HPDE6-E6E7 (cell line): ENCODE results near the gene VCP.
A peak's percentile ranks its signal among the peaks of the same experiment; 100 is the strongest.
"Not testable (repeated sequence)": the region's sequence is repeated elsewhere in the genome, so short reads cannot be mapped to it uniquely, and the experiment has no call there.

Experiments
- DNase-seq: peaks from one replicate; pipeline ENCODE4 v3.0.0; 2011; ENCODE audit warnings: missing footprints; ENCODE audit errors: extremely low spot score

The VCP gene

DNA sequence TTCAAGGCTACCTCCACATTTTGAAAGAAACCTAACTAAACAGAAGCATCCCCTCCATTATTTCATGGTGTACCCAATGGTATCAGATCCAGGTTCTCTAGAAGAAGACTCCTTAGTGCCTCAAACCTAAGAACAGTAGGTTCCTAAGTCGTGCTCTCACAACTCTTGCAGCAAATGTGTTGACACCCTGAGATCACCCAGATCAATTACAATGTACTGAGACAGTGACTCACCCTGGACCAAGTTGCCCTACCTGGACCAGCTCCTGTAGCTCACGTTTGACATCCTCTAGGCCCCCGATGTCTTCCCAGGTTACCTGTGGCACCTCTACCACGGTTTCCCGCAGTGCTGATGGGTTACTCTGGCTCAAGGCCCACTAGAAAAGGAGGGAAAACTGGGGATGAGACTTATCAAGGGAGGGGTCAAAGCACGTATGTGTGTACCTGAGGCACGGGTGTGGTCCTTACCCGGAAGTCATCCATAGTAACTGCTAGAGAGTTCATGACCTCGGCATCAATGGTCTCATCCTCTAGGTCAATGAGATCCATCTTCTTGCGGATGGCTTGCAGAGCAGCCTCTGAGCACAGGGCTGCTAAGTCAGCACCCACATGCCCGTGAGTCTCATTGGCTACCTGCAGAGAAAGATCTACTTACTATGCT, 11.7 kb downstream of the VCP start:
- DNase-seq = no peak

DNA sequence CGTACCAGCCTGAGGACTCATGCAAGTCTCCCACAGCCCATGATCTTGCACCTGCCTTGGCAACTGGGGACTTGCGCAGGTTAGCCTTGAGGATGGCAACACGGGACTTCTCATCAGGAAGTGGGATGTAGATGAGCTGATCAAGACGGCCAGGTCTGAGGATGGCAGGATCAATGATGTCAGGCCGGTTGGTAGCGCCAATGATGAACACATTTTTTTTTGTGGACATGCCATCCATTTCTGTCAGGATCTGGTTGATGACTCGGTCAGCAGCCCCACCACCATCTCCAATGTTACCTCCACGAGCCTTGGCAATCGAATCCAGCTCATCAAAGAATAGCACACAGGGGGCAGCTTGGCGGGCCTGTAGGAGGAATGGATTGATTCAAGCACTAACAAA, 13.0 kb downstream of the VCP start:
- no peak for DNase-seq

- no peak for DNase-seq
These were observed 15.2 kb downstream of the VCP start for GRCh38 chr9:35057271-35057620.

- DNase-seq = no peak
These were observed 15.7 kb downstream of the VCP start for GRCh38 chr9:35056571-35057270.

DNA sequence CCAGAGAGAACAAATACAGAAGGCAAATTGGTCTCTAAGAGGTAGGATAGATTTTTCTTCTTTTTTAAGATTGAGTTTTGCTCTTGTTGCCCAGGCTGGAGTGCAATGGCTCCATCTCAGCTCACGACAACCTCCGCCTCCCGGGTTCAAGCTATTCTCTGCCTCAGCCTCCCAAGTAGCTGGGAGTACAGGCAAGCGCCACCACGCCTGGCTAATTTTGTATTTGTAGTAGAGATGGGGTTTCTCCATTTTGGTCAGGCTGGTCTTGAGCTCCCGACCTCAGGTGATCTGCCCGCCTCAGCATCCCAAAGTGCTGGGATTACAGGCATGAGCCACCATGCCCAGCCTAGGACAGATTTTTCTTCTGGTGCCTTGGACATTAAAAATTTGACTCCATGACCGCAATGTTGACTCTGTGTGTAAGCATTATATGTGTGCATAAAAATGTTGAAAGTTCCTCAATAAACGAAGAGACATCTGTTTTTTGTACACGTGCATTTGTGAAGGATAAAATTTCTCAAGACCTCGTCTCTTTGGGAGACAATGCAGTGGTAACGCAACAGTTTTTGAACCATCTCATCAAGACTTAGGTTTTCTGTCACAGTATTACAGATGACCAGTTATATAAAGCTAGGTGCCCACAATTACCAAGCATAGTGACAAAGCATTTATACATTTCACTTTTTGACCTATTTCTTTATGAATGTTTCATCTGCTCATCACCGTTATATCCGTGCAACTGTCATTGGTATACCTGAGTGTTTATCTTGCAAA, 17.4 kb downstream of the VCP start:
- no peak for DNase-seq

DNA sequence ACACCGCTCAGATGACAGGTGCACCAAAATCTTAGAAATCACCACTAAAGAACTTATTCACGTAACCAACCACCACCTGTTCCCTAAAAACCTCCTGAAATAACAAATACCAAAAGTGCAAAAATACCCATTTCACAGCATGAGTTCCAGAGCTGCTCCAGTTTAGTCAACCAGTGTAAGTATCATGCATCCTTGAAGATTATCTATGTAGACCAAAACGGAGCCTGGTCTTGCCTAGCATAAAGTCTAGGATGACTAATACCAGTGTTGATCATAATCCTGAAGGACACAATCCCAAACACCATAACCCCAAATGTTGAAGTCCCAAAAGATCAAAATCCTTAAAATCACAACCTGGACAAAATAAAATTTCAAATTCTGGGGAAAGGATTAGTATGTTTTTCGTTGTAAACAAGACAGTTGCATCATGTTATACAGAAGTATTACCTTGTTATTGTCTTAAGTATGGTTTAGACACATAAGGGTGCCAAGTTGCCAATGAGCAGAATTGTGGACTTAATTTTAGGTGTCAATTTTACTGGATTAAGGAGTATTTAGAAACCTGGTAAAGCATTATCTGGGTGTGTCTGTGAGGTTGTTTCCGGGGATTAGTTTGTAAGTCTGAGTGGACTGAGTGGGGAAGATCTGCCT, 18.1 kb downstream of the VCP start:
- DNase-seq = no peak

- peak; percentile 32 for DNase-seq
These were observed 21.1 kb downstream of the VCP start for GRCh38 chr9:35051069-35051967.

- DNase-seq = no peak
These were observed 23.9 kb downstream of the VCP start for GRCh38 chr9:35048511-35048910.

GRCh38 chr9:35044071-35044470, 28.4 kb downstream of the VCP start:
- no peak for DNase-seq

GRCh38 chr9:35042891-35043545, 29.4 kb downstream of the VCP start:
- no peak for DNase-seq

DNA sequence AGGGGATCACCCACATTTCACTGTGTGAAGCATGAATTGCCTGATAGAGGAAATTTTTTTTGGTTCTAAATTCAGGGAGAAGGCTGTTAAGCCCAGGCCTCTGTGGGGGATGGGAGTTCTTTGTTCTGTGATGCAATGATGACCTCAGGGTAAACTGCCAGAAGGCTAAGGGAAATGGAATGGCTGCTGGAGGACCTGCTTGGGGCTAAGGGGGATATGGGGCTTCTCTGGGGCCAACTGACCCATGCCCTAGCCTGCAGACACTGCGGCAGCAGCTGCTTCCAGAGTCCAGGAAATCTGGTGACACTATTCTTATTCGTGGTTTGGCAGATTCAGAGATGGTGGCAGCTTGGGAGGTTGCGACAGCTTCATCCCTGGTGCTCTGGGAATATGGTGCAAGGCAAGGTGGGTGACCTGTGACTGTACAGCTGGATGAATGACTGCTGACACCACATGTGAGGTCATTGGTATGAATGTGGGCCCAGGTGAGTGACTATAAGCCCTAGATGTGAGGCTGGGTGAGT, 30.3 kb downstream of the VCP start:
- peak; percentile 41 for DNase-seq

- DNase-seq = no peak
These were observed 36.3 kb downstream of the VCP start for GRCh38 chr9:35035851-35036701.

DNA sequence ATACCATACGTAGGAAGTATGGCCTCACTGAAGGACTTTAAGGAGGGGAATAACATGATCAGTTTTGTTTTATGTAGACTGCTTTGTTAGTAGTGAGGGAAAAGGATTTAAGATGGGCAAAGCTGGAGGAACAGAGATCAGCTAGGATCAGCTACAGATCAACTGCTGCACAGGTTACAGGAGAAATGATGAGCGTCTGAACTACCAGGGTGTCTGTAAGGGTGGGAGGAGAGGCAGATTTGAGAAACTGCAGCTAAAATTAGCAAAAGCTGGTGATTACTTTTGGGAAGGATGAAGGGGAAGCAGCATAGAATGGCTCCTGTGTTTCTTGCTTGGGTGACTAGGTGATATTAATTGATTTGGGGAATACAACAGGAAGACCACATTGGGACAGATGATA, 39.3 kb downstream of the VCP start:
- no peak for DNase-seq

GRCh38 chr9:35029852-35030251, 42.6 kb downstream of the VCP start:
- DNase-seq = no peak

GRCh38 chr9:35029241-35029640, 43.2 kb downstream of the VCP start:
- DNase-seq = no peak

DNA sequence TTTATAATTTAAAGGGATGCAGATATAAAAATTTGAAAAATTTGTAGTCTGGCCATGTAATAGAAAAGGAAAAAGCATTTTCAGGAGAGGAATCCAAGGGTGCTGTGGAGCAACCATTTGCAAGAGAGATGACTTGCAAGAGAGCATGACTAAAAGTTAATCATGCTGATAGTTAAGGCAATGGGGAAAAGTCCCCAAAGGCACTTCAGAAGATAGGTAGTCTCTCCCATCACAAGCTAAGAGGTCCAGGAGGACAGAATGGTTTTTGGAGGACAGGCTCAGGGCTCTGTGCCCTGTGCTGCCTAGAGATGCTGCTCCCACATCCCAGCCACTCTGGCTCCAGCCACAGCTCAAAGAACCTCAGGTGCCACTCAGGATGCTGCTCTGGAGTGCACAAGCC, 44.1 kb downstream of the VCP start:
- no peak for DNase-seq

DNA sequence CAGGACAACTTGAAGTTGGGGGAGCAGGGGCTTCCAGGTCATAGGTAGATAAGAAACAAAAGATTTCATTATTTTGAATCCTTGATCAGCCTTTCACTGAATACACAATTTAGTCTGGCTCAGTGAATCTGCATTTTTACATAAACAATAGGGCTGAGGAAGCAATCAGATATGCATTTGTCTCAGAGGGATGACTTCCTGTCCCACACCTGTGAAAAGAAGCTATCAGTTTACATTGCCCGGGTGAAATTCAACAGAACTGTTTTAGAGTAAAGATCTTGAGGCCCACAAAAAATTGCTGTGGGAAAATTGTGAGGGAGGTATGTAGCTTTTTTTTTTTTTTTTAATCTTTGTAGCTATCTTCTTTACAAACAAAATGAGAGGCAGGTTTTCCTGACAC, 44.6 kb downstream of the VCP start:
- DNase-seq = no peak

DNA sequence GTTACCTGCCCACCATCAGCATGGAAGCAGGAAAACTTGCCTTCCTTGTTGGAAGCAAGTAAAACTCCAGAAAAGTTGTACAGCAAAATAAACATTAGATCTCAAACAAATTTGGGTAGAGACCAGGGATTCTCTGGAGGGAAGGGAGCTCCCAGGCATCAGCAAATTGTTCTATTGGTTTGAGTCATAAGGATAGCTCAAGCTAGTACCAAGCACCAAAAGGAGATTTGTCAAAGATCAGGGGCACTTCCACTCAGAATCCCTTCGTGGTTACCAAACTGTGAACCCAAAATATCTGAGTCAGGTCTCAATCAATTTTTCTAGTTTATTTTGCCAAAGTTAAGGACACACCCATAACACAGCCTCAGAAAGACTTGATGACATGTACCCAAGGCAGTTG, 45.1 kb downstream of the VCP start:
- no peak for DNase-seq

GRCh38 chr9:35026671-35027070, 45.8 kb downstream of the VCP start:
- no peak for DNase-seq

DNA sequence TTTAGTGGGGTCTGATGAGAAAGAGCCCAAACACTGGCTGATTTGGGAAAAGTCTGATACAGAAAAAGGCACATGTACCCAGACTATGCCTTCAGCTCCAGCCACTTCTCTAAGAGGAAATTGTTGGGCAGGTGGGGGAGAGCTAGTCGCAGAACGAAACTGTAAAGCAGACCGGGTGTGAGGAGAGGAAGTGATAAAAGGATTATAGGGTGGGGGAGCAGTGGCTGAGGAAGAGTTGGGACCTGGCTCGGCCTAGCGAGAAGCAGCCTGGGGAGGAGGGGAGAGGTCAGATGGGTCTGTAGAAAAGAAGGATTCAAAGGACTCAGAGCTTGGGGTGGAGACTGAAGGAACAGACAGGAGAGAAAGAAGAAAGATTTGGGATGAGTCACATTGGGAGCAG, 49.0 kb downstream of the VCP start:
- not testable (repeated sequence) for DNase-seq
